Common myeloid progenitor, CD34-positive (primary cell): ENCODE measurements around the gene GRK5.

ENCODE experiments used
- CTCF ChIA-PET: fragments of 350-600 bp; sonication (Branson Sonifier 250); formaldehyde crosslinking; loops from one replicate; lab custom pipeline; 2021; ENCODE audit warnings: antibody characterized with exemption; lab: Charles Lee
- POLR2A ChIA-PET: fragments of 350-600 bp; sonication (Branson Sonifier 250); formaldehyde crosslinking; loops from one replicate; lab custom pipeline; 2021; ENCODE audit warnings: antibody characterized with exemption; lab: Charles Lee
- DNase-seq, 3 donors: peaks; one replicate each; pipeline versions ENCODE4 v3.0.0 to v3.0.0-alpha.2; 2013
- H3K27ac ChIP-seq, 2 experiments: 1 replicate in 1 of 2; 2 replicates in 1 of 2; pipeline ENCODE4 v1.7.0; 2013; ENCODE audit warnings: inconsistent platforms in 2 of 2, low read length in 2 of 2, mild to moderate bottlenecking in 2 of 2, low read depth in 1 of 2, moderate library complexity in 1 of 2; ENCODE audit not compliant: severe bottlenecking in 2 of 2, insufficient read depth in 1 of 2, poor library complexity in 1 of 2
- H3K27me3 ChIP-seq, 5 experiments: replicated peaks in 2 of 5; 1 replicate in 3 of 5; 2 replicates in 2 of 5; pipeline versions ENCODE4 v1.6.1 to v1.7.0; 2013; ENCODE audit warnings: low read length in 4 of 5, mild to moderate bottlenecking in 2 of 5, moderate library complexity in 2 of 5, inconsistent platforms in 1 of 5; ENCODE audit not compliant: insufficient read depth in 5 of 5, control insufficient read depth in 4 of 5
- H3K36me3 ChIP-seq, 4 experiments: 1 replicate in 2 of 4; 2 replicates in 2 of 4; pipeline versions ENCODE4 v1.6.1 to v1.7.0; 2013; ENCODE audit warnings: low read length in 3 of 4, control low read depth in 1 of 4, mild to moderate bottlenecking in 1 of 4; ENCODE audit not compliant: control insufficient read depth in 4 of 4, insufficient read depth in 4 of 4
- H3K4me1 ChIP-seq, 4 experiments: 1 replicate in 3 of 4; 2 replicates in 1 of 4; pipeline versions ENCODE4 v1.6.1 to v1.7.1; 2013; ENCODE audit warnings: low read length in 3 of 4, mild to moderate bottlenecking in 3 of 4, control low read depth in 1 of 4, inconsistent platforms in 1 of 4, moderate library complexity in 1 of 4; ENCODE audit not compliant: control insufficient read depth in 4 of 4, insufficient read depth in 4 of 4; ENCODE audit errors: control extremely low read depth in 1 of 4
- H3K4me3 ChIP-seq, 7 experiments: 1 replicate in 4 of 7; 2 replicates in 3 of 7; pipeline versions ENCODE4 v1.5.1 to v1.7.0; 2013; ENCODE audit warnings: mild to moderate bottlenecking in 7 of 7, low read length in 6 of 7, moderate library complexity in 6 of 7, inconsistent platforms in 2 of 7, low read depth in 2 of 7, control low read depth in 1 of 7; ENCODE audit not compliant: insufficient read depth in 4 of 7, control insufficient read depth in 1 of 7; ENCODE audit errors: extremely low read depth in 1 of 7
- H3K9me3 ChIP-seq, 5 experiments: 1 replicate in 4 of 5; 2 replicates in 1 of 5; pipeline versions ENCODE4 v1.6.1 to v1.7.1; 2013; ENCODE audit warnings: low read length in 4 of 5, mild to moderate bottlenecking in 2 of 5, inconsistent platforms in 1 of 5, low read depth in 1 of 5, moderate library complexity in 1 of 5; ENCODE audit not compliant: control insufficient read depth in 4 of 5, insufficient read depth in 2 of 5; ENCODE audit errors: control extremely low read depth in 1 of 5
- WGBS: methylation state at CpG from one replicate; pipeline ENCODE4 v1.1.5; 2013; ENCODE audit not compliant: insufficient coverage; 5-methylcytosine and 5-hydroxymethylcytosine counted together

Gene GRK5

GRCh38 chr10:119491966-119492757, 284.8 kb downstream of the GRK5 start:
- H3K9me3 ChIP-seq, result no peaks in the 10 kb centered on the region
- POLR2A ChIA-PET, result no interaction called here
- no peak overlapping the region for H3K27ac ChIP-seq
- CTCF ChIA-PET, result interaction anchor here (1.4 kb wide), 1 partner anchor 26 kb away, joined by 4 read pairs; no protein-coding TSS in a partner anchor
- H3K27me3 ChIP-seq, result no peaks in the 10 kb centered on the region
- H3K36me3 ChIP-seq, result no peaks in the 10 kb centered on the region
- DNase-seq, result peak in 2 of 3 donors; percentile 41 to 79
- H3K4me1 ChIP-seq, result peaks cover 2 to 42% (median 31%) of the 10 kb centered on the region in 4 experiments
- H3K4me3 ChIP-seq, result peak overlapping the region in 2 of 7 experiments; percentile 17 to 36
- 68% methylated on average over 3 of the region's 6 CpGs for WGBS

GRCh38 chr10:119493155-119493554, 285.8 kb downstream of the GRK5 start:
- H3K27me3 ChIP-seq, result no peaks in the 10 kb centered on the region
- H3K4me1 ChIP-seq, result peaks cover 2 to 42% (median 31%) of the 10 kb centered on the region in 4 experiments
- H3K9me3 ChIP-seq, result no peaks in the 10 kb centered on the region
- 34% methylated on average over 10 of the region's 11 CpGs for WGBS
- peaks cover 0 to under 1% (median under 1%) of the 10 kb centered on the region in 4 experiments for H3K36me3 ChIP-seq
- no peak overlapping the region for H3K27ac ChIP-seq
- CTCF ChIA-PET, result interaction anchor here (1.0 kb wide), 1 partner anchor 263 kb away, joined by 3 read pairs; no protein-coding TSS in a partner anchor
- no peak overlapping the region for H3K4me3 ChIP-seq
- POLR2A ChIA-PET, result no interaction called here
- DNase-seq, result no peak

DNA sequence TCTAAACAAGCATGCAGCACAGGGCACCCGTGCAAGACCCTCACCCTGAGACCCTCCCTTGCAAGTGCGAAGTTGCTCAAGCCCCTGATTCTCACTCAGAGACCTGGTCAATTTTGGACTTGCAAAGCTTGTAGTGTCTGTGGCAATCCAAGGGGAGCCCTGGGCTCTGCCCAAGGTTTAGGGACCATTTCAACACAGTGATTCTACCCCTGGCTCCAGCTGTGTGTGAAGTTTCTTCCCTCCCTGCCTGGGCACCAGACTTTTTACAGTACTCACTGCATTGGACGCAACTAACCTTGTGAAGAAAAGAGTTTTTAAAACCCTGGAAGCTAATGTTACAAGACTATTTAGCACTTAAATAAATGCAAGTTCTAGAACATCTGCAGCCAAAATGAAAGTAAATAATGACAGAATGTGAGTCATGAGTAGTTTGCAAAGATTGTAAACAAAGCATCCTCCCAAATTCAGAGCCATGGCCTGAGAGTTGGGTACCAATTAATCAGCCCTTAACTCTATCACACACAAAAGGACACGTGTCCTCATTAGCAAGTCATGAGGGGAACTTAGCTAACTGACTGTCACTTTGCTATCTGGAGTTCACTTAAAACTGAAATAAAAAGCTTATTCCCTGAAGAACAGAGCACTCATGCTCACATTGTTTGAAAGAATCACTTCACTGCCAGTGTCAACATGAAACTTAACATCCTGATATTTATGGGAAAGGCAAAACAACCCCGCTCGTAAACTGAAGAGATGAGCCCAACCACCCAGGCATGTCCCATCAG, 287.1 kb downstream of the GRK5 start:
- Histone ChIP-seq H3K27ac (no peak overlapping the region), H3K4me1 (peaks cover 2 to 38% (median 27%) of the 10 kb centered on the region in 4 experiments), H3K9me3 (no peaks in the 10 kb centered on the region), H3K27me3 (no peaks in the 10 kb centered on the region), H3K36me3 (peaks cover 3 to 13% (median 8%) of the 10 kb centered on the region in 4 experiments), H3K4me3 (no peak overlapping the region)
- POLR2A ChIA-PET, result no interaction called here
- CTCF ChIA-PET, result interaction anchor here (0.7 to 1.0 kb wide), 2 partner anchors 16 to 265 kb away, joined by 3 read pairs; no protein-coding TSS in a partner anchor
- WGBS, result 92% methylated on average over 4 of the region's 6 CpGs
- no peak for DNase-seq

DNA sequence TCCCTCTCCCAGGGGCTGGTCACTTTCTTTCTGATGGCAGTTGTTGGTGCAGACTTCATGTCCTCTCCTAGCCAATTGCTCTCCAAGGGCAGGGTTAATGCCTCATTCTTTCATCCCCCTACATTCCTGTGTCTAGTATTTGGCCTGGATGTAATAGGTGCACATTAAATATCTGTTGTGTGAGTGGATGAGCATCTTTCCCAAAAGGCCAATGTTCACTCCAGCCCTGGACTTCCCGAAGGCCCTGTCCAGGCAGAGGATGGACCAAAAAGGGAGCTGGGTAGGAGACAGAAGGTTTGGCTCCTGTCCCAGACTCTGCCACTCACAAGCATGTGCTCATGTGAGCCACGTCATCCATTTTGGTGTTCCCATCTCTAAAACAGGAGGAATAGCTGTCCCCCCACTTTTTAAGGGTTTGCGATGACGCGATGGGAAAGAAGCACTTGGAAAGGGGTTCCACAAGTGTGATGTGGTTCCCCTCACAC, 287.7 kb downstream of the GRK5 start:
- Histone ChIP-seq H3K36me3 (peaks cover 3 to 19% (median 11%) of the 10 kb centered on the region in 4 experiments), H3K4me3 (no peak overlapping the region), H3K9me3 (no peaks in the 10 kb centered on the region), H3K4me1 (peaks cover 2 to 33% (median 21%) of the 10 kb centered on the region in 4 experiments), H3K27ac (no peak overlapping the region), H3K27me3 (no peaks in the 10 kb centered on the region)
- ChIA-PET POLR2A (no interaction called here), CTCF (interaction anchor here (0.7 kb wide), 1 partner anchor 17 kb away, joined by 3 read pairs; no protein-coding TSS in a partner anchor)
- DNase-seq, result no peak
- WGBS, result 98% methylated on average over 5 of the region's 5 CpGs

GRCh38 chr10:119495545-119495944, 288.2 kb downstream of the GRK5 start:
- H3K36me3 ChIP-seq, result peaks cover 3 to 23% (median 12%) of the 10 kb centered on the region in 4 experiments
- H3K27me3 ChIP-seq, result no peaks in the 10 kb centered on the region
- POLR2A ChIA-PET, result no interaction called here
- CTCF ChIA-PET, result no interaction called here
- H3K4me1 ChIP-seq, result peaks cover 2 to 30% (median 20%) of the 10 kb centered on the region in 4 experiments
- DNase-seq, result no peak
- no peaks in the 10 kb centered on the region for H3K9me3 ChIP-seq
- H3K27ac ChIP-seq, result no peak overlapping the region
- WGBS, result 100% methylated on average over 1 of the region's 3 CpGs
- H3K4me3 ChIP-seq, result no peak overlapping the region

GRCh38 chr10:119496273-119496672, 288.9 kb downstream of the GRK5 start:
- ChIA-PET CTCF (no interaction called here), POLR2A (no interaction called here)
- 89% methylated on average over 7 of the region's 7 CpGs for WGBS

More at GRCh38 chr10:119496273-119496672, 288.9 kb downstream of the GRK5 start:
- Histone ChIP-seq H3K27ac (no peak overlapping the region), H3K4me1 (peaks cover 2 to 30% (median 19%) of the 10 kb centered on the region in 4 experiments), H3K27me3 (no peaks in the 10 kb centered on the region), H3K9me3 (no peaks in the 10 kb centered on the region), H3K4me3 (no peak overlapping the region), H3K36me3 (peaks cover 3 to 27% (median 12%) of the 10 kb centered on the region in 4 experiments)
- no peak for DNase-seq
